Stimulated activated CD4-positive, alpha-beta T cell treated with anti-CD3 and anti-CD28 coated beads, Interleukin-15, amount 100 ng/mL, for 48 hours (primary cell): ENCODE data around the gene SEMA4A.
A peak's percentile ranks its signal among the peaks of the same experiment; 100 is the strongest.
"Not testable (repeated sequence)": the region's sequence is repeated elsewhere in the genome, so short reads cannot be mapped to it uniquely, and the experiment has no call there.

ENCODE experiments used
- DNase-seq, 2 donors: peaks; one replicate each; pipeline ENCODE4 v3.0.0-alpha.2; 2020; ENCODE audit warnings: low read depth in 2 of 2

Gene SEMA4A

DNA sequence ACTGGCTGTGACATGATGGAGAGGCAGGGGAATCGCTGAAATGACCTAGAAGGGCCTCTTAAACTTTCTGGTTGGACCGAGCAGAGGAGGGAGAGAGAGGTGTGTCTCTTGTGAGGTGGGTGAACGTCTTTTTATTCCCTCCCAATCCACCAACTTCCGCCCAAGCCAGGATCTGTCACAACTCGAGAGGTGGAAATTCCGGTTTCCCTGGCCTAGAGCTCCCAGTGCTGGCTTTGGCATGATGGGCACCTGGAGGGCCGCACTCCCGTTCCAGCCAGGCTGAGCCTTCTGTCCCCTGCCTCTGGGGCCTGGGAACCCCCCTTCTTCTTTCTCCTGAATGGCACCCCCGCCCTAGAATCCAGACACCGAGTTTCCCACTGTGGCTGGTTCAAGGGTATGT lies at the start of gene SEMA4A:
TSS of gene SEMA4A (plus strand) at position 224 of the 400 bp plus-strand sequence. CDS start 994 bp downstream, outside the sequence.
- DNase-seq = no peak

DNA sequence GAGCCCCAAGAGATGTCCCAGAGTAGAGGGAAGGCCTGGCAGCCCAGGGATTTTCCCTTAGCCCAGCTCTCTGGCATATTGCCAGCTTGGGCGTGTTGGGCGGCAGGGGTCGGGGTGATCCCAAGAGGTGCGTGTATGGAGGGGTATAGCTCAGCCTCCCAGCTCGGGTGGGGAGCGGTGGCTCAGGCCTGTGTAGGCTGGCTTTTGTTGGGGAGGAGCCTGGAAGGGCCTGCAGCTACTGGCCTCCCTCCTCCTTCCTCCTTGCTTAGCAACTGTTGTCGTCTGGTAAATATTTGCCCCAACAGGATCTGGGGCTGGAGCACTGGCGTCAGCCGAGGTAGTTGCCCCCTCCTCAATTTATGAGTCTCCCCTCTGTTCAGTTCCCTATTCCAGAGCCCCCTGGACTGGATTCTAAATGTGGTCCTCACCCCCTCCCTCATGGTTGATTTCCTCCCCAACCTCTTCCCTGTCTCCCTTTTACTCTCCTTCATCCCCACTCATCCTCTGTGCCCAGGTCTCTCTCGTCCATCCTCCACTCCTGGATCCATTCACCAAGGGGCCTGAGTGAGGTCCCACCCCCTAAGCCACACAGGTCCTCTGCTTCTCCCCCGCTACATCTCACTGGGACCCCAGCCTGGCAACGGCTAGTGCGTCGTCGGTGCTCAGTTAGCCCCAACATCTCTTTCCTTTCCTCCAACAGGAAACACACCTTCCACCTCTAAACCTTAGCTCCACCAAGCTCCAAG lies 49.1 kb upstream of the SEMA4A start:
- DNase-seq = no peak

DNA sequence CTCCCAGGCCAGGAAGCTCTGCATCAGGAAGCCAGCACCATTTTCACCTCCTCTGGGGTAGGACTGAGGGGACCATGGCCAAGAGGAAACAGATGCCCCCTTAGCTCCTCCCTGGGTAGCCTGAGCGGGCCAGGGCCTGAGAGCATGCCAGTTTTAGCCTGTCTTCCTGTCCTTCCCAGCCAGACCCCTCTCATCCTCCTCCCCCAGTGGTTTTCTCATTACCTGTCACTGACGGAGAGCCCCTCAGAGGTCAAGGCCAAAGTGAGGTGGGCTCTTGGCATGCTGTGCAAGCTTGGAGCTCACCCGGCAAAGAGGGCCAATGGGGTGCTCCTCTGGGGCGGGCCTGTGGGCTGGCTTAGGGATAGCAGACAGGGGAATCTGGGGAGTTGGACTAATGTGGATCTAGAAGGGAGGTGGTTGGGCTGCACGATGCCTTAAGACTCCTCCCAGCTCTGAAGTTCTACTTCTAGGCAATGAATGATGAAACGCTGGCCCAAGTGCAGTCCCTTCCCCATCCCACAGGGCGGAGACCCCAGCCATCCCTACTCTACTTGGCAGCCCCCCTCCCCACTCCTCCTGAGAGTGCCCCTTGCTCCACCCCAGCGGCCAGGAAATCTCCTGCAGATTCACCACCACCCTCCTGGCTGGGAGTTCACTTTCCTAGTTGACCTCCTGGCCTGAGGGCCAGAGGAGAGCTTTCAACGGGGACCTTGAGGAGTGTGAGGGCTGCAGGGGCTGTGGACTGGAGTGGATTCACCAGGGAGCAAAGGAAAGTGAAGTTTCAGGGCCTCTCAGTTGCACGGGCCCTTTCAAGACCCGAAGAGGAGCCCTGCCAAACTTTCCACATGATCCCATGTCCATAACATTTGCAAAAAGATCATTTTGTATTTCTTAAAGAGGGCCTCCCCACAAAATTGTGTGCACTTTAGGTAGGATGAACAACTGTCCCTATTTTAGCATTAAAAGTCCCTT lies 48.2 kb upstream of the SEMA4A start:
- DNase-seq = no peak

DNA sequence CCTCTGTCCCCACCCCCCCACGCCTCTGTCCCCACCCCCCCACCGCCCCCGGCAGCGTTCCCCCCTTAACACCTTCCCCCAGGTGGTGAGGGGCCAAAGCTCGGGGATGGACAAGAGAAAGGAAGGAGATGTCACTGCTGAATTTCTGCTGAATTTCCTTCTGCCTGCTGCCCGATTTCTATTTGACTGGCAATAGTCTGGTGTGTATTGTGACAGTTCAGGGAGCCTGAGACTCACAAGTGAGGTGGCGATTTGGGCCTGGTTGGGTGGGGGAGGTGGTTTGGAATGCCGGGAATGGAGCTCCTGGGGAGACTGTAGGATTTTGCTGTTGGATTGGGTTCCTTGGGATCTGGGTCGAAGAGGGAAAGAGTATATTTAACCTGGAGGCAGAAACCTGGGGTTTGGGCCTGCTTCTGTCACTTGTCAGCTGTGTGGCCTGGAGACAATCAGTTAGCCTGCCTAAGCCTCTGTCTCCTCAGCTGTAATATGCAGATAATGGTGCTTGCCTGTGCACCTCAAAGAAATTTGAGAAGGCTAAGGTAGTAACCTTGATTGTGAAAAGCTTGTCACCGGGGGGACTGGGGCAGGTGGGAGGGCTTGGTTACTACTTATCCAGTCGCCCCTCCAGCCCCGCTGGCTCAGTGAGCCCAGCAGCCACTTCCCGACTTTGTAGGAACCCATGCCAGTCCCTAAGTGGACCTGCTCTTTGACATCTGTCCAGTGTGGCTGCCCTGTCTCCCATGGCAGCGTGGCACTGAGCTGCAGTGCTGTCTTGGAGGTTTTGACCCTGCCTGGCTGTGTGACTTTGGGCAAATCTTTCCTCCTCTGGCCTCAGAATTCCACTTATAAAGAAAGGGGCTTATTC lies 46.5 kb upstream of the SEMA4A start:
- no peak for DNase-seq

DNA sequence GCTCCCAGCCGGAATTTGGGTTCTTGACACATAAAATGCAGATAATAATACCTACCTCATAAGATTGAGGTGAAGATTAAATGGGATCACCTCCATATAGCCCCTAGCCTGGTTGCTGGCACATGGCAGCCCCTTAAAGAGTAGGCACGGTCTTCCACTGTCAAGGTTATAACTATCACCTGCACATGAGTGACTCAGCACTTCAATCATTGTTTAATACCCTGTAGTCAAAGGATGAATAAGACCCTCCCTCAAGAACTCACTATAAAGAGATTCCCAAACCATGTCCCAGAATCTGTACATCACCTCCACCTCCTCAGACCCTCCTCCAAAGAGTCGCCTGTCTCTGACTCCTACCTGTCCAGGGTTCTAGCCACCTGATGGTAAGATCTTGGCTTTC lies 45.3 kb upstream of the SEMA4A start:
- no peak for DNase-seq

DNA sequence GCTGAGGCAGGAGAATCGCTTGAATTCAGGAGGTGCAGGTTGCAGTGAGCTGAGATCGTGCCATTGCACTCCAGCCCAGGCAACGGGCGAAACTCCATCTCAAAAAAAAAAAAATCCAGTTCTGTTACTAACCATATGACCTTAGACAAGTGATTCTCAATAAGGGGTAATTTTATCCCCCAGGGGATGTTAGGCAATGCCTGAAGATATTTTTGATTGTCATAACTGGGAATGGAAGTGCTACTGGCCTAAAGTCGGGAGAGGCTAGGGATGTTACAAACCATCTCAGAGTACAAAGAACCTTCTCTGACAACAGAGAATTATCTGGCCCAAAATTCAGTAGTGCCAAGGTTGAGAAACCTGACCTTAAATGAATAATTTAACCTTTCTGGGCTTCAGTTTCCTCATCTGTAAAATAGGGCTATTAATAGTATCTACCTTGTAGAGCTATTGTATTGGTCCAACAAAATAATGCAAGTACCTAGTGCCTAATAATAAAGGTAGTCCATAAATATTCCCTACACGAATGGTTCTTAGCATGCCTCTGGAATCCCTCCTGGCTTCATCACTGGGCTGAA lies 44.6 kb upstream of the SEMA4A start:
- no peak for DNase-seq

DNA sequence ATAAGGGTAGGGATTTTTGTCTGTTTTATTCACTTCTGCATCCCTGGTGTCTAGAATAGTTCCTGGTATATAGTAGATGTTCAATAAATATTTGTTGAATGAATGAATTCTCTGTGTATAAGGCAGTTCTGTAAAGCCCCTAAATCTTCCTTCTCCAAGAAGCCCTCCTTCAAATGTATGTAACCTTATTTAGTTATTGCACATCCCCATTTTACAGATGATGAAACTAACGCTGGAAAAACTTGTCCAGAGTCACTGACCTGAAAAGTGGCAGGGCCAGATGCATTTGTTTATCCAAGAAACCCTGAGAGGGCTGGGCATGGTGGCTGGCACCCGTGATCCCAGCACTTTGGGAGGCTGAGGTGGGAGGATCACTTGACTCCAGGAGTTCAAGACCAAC lies 43.1 kb upstream of the SEMA4A start:
- DNase-seq = no peak

DNA sequence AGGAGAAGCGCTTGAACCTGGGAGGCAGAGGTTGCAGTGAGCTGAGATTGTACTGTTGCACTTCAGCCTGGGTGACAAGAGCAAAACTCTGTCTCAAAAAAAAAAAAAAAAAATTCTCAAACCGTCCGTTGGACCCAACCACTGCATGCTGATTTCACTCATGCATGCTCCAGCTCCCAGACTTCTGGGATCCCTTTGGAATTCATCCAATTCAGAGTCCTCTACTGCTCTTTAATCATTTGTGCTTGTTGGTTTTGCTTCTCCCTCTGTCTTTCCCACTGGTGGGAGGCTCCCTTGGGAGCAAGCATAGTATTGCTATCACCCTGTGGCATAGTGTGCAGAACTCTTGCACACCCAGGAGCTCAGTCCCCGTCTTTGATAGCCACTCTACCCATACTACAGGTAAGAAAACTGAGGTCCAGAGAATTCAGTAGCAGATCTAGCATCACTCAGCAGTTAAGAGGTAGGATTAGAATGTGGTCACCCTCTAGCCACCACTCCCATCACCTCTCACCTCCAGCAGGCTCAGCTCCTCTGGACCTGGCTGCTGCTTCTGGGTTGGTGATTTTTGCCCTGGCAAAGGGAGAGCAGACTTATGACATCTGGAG lies 41.9 kb upstream of the SEMA4A start:
- no peak for DNase-seq

DNA sequence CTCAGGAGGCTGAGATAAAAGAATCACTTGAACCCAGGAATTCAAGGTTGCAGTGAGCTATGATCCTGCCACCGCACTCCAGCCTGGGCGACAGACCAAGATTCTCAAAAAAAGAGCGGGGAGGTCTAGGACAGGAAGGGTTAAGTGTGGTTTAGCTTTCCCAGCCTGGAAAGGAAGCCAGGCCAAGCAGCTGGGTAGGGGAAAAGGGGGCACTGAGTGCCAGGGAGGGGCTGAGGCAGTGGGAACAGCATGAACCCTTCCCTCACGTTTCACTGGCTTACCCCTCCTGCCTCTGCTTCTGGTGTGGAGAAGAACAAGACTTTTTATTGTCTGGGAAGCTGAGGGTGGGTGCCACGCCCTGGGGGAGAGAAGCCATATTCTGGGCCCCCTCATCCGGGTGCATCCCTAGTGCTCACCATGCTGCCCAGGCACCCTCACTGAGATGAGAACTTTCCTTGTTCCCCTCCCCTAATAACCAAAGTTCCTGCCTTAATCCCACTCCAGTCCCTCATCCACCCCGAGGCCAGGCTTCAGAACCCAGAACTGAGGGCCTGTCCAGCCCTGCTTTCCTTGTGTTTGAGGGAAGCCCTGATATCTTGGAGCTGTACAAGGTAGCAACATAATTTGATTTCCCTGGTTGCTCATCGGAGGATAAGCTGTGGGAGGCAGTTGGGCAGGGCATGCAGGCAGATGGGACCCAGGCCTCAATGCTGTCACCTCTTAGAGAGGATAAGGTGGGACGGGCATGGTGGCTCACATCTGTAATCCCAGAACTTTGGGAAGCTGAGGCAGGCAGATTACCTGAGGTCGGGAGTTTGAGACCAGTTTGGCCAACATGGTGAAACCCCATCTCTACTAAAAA lies 40.9 kb upstream of the SEMA4A start:
- DNase-seq = no peak

DNA sequence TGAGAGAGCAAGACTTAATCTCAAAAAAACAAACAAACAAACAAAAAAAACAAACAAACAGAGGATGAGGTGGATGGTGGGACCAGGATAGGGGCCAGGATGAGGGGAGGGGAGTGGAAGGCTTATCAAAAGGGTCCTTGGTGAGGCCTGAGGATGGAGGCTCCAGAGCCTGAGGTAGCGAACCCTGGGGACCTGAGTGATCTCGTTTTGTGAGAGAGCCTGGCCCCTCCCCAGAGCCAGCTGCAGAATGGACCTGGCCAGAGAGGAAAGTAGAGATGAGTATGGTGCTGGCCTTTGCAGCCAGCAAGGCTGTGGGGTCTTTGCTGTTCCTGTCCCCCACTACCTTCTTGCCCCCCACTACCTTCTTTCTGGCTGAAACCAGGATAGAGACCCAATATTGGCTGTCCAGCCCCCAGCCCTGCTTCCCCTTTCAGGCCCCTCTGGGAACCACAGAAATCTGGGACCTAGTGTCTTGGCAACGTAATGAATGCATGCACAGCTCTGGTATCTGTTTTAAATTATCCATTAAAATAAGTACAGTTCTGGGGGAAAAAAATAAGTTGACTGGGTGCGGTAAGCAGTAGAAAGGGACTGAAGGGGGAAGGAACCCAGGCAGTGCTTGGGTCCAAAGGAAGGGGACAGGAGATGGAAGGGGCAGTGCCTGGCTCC lies 40.0 kb upstream of the SEMA4A start:
- DNase-seq = no peak

DNA sequence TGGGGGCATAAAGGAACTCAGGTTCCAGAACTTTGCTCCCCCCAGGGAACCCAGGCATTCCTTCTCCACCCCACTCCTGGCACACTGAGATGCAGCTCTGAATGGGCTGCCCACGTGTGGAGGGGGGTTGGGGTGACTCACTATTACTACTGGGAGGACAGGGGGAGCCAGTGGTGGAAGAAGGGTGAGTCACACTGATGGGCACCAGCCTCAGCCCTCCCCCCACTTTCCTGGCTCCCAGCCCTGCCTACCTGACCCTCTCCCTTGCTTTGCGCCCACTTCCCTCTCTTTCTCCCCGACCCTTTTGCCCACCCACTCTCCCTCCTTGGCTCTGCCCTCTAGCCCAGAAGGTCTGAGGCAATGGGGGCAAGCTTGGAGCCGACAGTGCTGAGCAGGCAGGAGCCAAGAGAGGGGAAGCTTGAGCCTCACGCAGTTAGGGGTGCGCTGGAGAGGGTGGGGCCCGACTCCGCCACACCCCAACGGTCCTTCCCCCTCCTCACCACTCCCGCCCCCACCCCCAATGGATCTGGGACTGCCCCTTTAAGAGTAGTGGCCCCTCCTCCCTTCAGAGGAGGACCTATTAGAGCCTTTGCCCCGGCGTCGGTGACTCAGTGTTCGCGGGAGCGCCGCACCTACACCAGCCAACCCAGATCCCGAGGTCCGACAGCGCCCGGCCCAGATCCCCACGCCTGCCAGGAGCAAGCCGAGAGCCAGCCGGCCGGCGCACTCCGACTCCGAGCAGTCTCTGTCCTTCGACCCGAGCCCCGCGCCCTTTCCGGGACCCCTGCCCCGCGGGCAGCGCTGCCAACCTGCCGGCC lies 39.1 kb upstream of the SEMA4A start, which contains the start of gene LMNA:
TSS of gene LMNA (plus strand) at position 611 of the 818 bp plus-strand sequence. CDS start 208 bp downstream, outside the sequence.
- DNase-seq = peak; percentile 72 to 77

DNA sequence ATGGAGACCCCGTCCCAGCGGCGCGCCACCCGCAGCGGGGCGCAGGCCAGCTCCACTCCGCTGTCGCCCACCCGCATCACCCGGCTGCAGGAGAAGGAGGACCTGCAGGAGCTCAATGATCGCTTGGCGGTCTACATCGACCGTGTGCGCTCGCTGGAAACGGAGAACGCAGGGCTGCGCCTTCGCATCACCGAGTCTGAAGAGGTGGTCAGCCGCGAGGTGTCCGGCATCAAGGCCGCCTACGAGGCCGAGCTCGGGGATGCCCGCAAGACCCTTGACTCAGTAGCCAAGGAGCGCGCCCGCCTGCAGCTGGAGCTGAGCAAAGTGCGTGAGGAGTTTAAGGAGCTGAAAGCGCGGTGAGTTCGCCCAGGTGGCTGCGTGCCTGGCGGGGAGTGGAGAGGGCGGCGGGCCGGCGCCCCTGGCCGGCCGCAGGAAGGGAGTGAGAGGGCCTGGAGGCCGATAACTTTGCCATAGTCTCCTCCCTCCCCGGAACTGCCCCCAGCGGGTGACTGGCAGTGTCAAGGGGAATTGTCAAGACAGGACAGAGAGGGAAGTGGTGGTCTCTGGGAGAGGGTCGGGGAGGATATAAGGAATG lies 38.4 kb upstream of the SEMA4A start:
- DNase-seq = no peak

DNA sequence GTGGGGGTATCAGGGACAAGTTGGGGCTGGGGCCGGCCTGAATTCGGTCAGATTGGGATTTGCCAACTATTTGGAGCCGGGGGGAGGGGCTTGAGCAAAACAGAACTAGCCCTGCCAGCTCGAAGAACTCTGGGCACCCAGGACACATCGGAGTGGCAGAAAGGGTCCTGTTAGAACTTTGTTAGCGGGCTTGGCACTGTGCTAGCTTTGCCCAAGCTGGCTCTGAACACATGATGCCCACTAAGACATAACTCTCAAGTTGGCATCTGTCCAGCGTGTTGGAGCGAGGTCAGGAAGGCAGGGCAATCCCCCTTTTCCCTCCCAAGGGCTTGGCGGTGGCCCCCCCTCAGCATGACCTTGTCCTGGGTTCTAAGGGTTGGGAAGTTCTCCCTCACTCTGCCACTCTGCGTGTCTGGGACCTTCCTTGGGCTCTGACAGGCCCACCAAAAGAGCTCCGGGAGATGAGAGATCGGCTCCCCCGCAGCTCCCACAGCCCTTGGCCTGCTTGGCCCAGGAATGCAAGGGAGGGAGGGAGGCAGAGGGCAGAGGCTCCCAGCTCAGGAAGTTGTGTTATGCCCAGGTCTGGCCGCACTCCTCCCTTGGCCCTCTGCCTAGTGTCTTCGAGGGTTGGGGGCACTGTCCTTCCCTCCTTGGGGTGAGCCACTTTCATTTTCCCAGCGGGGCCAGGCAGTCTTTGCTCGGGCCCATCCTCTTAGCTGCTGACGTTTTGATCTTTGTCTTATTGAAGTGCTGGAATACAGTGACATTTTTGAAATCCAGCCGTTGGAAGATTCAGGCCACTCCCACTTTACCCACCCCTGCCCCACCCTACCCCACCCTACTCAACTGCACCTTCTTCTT lies 37.6 kb upstream of the SEMA4A start:
- no peak for DNase-seq

DNA sequence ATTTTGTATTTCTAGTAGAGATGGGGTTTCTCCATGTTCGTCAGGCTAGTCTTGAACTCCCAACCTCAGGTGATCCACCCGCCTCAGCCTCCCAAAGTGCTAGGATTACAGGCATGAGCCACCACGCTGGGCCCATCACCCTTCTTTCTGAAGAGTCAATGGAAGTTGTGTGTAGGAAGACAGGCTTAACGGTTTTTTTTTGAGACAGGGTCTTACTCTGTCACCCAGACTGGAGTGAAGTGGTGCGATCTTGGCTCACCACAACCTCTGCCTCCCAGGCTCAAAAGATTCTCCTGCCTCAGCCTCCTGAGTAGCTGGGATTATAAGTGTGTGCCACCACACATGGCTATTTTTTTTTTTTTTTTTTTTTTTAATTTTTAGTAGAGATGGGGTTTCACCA lies 36.7 kb upstream of the SEMA4A start:
- DNase-seq = not testable (repeated sequence)

DNA sequence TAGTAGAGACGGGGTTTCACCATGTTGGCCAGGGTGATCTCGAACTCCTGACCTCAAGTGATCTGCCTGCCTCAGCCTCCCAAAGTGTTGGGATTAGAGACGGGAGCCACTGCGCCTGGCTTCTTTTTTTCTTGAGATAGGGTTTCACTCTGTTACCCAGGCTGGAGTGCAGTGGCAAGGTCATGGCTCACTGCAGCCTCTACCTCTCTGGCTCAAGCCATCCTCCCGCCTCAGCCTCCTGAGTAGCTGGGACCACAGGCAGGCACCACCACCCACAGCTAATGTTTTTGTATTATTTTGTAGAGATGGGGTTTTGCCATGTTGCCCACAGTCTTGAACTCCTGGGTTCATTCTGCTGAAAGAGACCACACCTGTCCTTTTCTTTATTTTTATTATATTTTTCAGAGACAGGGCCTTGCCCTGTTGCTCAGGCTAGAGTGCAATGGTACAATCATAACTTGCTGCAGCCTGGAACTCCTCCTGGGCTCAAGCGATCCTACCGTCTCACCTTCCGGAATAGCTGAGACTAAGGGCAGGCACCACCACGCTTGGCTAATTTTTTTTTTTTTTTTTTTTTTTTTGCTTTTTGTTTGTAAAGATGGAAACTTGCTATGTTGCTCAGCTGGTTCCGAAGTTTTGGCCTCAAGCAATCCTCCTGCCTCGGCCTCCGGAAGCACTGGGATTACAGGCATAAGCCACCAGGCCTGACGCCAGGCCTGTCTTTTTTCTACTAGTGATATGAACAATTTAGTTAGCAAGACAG lies 35.8 kb upstream of the SEMA4A start:
- no peak for DNase-seq

DNA sequence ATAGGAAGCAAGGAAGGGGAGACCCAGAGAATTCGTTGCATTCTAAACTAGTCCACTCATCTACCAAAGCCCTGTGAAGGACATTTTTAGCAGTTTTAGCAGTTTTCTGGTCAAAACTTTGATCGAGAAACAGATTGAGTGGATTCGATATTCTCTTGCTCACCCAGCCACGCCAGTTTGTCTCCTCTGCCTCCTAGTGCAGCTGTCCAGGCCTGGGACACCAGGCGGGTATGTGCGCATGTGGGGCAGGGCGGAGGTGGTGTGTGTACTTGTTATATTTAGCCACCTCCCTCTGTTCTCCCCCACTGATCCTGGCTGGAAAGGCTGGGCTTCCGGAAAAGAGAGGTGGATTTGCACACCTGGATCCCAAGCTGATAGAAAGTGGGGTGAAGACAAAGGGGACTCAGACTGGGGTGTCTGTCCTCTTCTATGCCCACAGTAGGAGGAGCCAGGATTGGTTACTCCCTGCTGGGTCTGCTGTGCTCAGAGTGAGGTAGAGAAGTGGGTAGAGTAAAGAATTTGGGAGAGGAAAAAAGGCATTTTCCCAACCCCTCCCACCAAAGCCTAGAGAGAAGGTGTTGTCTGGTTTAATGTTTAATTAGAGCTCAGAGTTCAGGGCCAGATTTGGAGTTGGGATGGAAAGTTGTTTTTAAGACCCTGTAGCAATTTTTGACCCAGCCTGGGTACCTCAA lies 35.1 kb upstream of the SEMA4A start:
- no peak for DNase-seq
